Tibial nerve (tissue), 4 donors: Measurements from ENCODE around the gene CHRNA10. TPM values are rescaled to one million over a fixed set of nuclear protein-coding genes. Genes with fewer than 3 reads are reported as not detected.

Source experiments
- DNase-seq, 2 donors: peaks; one replicate each; pipeline ENCODE4 v3.0.0-alpha.2; 2019; ENCODE audit warnings: low spot score in 2 of 2
- H3K27ac ChIP-seq, 4 donors: fragments of 200-600 bp; sonication (generic) in 3 of 4; one replicate each; pipeline ENCODE4 v1.5.1; 2017 to 2019; ENCODE audit warnings: mild to moderate bottlenecking in 1 of 4
- H3K27me3 ChIP-seq, 2 donors: fragments of 200-600 bp; sonication (generic) in 1 of 2; one replicate each; pipeline versions ENCODE4 v1.5.1 to v1.6.0; 2017 to 2019
- H3K36me3 ChIP-seq, 3 donors: fragments of 200-600 bp; sonication (generic); one replicate each; pipeline ENCODE4 v1.5.1; 2018 to 2019
- H3K4me1 ChIP-seq, 4 donors: fragments of 200-600 bp; sonication (generic) in 3 of 4; one replicate each; pipeline ENCODE4 v1.5.1; 2017 to 2019
- H3K4me3 ChIP-seq, 4 donors: fragments of 200-600 bp; sonication (generic) in 3 of 4; one replicate each; pipeline ENCODE4 v1.5.1; 2017 to 2019; ENCODE audit warnings: mild to moderate bottlenecking in 1 of 4, moderate library complexity in 1 of 4
- H3K9me3 ChIP-seq, 4 donors: fragments of 200-600 bp; sonication (generic) in 3 of 4; one replicate each; pipeline ENCODE4 v1.5.1; 2017 to 2019
- EP300 ChIP-seq, 2 donors: sonication (generic); formaldehyde crosslinking; IDR thresholded peaks; one replicate each; pipeline ENCODE4 v1.6.1; 2017; ENCODE audit warnings: antibody characterized with exemption in 2 of 2, mild to moderate bottlenecking in 1 of 2
- POLR2A ChIP-seq, 2 donors: fragments of 450-650 bp; IDR thresholded peaks; one replicate each; pipeline ENCODE4 v1.6.1; 2017; ENCODE audit warnings: antibody characterized with exemption in 2 of 2, mild to moderate bottlenecking in 2 of 2, moderate library complexity in 2 of 2
- WGBS, 2 donors: methylation state at CpG; one replicate each; pipeline ENCODE4 v1.1.5; 2018; 5-methylcytosine and 5-hydroxymethylcytosine counted together
- total RNA-seq, 4 donors: library from RNA; depleted of rRNA; stranded (reverse); fragments of >200 nt; gene quantifications; one replicate each; pipeline ENCODE4 v1.1.0, GENCODE V29; 2016
- TF ChIP-seq, protein P1 (sequence below), 5 experiments: fragments of 200-600 bp in 3 of 5; fragments of 450-650 bp in 2 of 5; sonication (generic) in 3 of 5; IDR thresholded peaks; one replicate each; pipeline ENCODE4 v1.5.1; 2016 to 2019; ENCODE audit warnings: antibody characterized with exemption in 5 of 5, mild to moderate bottlenecking in 3 of 5, moderate library complexity in 2 of 5

CHRNA10 gene
- total RNA-seq, 4 donors from 2014 or later, result 0.42 to 2.1 (median 0.83) TPM

DNA sequence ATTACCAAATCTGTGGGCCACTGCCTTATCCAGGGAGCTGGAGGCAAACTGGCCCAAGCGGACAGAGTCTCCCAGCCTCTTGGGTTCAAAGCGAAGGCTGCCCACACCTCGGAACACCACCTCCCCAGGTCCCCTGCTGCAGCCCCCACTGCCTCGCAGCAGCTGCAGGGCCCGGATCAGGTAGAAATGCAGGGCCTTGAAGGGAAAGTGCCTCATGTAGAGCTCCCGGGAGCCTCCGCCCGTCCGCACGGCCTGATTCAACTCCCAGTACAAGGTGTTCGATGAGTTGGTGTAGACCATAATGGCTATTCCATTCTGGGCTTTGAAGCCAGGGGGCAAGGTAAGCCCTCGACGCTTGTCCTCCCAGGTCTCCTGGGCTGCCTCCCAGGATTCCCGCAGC lies 31.3 kb downstream of the CHRNA10 start:
- Histone ChIP-seq H3K36me3 (no peaks in the 10 kb centered on the region), H3K9me3 (no peaks in the 10 kb centered on the region), H3K4me1 (peaks cover 0 to 21% (median 8%) of the 10 kb centered on the region in 4 donors), H3K27me3 (peaks cover 0 to 30% of the 10 kb centered on the region in 2 donors), H3K4me3 (no peak overlapping the region), H3K27ac (no peak overlapping the region)
- DNase-seq, result no peak
- WGBS, 2 donors, result 92% methylated on average over 11 to 14 of the region's 14 CpGs
- no peak for TF ChIP-seq POLR2A (IDR thresholded peaks at IDR 0.05)
- TF ChIP-seq, protein P1, sequence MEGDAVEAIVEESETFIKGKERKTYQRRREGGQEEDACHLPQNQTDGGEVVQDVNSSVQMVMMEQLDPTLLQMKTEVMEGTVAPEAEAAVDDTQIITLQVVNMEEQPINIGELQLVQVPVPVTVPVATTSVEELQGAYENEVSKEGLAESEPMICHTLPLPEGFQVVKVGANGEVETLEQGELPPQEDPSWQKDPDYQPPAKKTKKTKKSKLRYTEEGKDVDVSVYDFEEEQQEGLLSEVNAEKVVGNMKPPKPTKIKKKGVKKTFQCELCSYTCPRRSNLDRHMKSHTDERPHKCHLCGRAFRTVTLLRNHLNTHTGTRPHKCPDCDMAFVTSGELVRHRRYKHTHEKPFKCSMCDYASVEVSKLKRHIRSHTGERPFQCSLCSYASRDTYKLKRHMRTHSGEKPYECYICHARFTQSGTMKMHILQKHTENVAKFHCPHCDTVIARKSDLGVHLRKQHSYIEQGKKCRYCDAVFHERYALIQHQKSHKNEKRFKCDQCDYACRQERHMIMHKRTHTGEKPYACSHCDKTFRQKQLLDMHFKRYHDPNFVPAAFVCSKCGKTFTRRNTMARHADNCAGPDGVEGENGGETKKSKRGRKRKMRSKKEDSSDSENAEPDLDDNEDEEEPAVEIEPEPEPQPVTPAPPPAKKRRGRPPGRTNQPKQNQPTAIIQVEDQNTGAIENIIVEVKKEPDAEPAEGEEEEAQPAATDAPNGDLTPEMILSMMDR (IDR thresholded peaks at IDR 0.05), result no peak
- no peak for TF ChIP-seq EP300 (IDR thresholded peaks at IDR 0.05)

DNA sequence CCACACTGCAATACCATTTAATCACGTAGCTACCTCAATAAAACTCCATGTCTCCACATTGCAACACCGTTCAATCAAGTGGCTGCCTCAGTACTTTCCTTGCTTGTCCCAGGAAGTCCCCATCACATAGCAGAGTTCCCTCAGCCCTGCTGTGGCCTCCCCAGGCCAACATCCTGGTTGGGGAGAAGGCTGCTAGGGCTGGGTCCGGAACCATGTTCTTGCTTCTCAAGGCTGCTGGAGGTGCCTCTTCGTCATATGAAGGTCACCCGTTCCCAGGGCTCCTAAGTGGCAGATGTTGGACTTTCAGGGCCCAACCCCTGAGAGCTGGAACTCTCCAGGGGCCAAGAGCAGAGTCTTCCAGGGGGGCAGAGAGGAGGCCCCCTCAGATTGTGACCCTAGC lies 32.7 kb downstream of the CHRNA10 start:
- TF ChIP-seq, protein P1 (IDR thresholded peaks at IDR 0.05), result no peak
- TF ChIP-seq EP300 (IDR thresholded peaks at IDR 0.05) (no peak), POLR2A (IDR thresholded peaks at IDR 0.05) (no peak)

DNA sequence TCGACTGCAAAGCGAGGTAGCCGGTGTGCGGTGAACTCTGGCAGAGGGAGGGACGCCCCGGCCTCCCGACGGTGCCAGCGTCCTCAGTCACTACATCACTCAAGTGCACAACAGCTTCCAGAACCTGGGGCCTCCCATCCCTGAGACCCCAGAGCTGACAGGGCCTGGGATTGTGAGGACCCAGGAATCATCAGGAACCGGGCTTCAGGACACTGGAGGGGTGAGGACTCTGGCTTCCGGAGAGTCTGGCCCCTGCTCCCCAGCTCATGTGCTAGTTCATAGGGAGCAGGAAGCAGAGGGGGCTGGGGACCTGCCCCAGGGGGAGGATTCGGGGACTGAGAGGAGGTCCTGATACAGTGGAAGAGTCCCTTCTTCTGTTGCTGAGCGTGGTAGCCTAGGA lies 34.0 kb downstream of the CHRNA10 start:
- peaks cover 0 to 9% of the 10 kb centered on the region in 2 donors for H3K27me3 ChIP-seq
- H3K9me3 ChIP-seq, result no peaks in the 10 kb centered on the region
- H3K36me3 ChIP-seq, result no peaks in the 10 kb centered on the region
- peaks cover 0 to 7% (median 4%) of the 10 kb centered on the region in 4 donors for H3K4me1 ChIP-seq
- no peak overlapping the region for H3K27ac ChIP-seq
- DNase-seq, result no peak
- no peak overlapping the region for H3K4me3 ChIP-seq
- TF ChIP-seq, protein P1 (IDR thresholded peaks at IDR 0.05), result no peak
- 73 to 84% methylated on average over 12 to 13 of the region's 13 CpGs for WGBS, 2 donors

More for the DNA sequence above, 32.7 kb downstream of the CHRNA10 start:
- Histone ChIP-seq H3K9me3 (no peaks in the 10 kb centered on the region), H3K27me3 (peaks cover 0 to 21% of the 10 kb centered on the region in 2 donors), H3K36me3 (no peaks in the 10 kb centered on the region), H3K4me1 (peaks cover 0 to 20% (median 8%) of the 10 kb centered on the region in 4 donors), H3K27ac (no peak overlapping the region), H3K4me3 (no peak overlapping the region)
- DNase-seq, result no peak
- WGBS, 2 donors, result 93 to 95% methylated on average over 5 of the region's 5 CpGs

DNA sequence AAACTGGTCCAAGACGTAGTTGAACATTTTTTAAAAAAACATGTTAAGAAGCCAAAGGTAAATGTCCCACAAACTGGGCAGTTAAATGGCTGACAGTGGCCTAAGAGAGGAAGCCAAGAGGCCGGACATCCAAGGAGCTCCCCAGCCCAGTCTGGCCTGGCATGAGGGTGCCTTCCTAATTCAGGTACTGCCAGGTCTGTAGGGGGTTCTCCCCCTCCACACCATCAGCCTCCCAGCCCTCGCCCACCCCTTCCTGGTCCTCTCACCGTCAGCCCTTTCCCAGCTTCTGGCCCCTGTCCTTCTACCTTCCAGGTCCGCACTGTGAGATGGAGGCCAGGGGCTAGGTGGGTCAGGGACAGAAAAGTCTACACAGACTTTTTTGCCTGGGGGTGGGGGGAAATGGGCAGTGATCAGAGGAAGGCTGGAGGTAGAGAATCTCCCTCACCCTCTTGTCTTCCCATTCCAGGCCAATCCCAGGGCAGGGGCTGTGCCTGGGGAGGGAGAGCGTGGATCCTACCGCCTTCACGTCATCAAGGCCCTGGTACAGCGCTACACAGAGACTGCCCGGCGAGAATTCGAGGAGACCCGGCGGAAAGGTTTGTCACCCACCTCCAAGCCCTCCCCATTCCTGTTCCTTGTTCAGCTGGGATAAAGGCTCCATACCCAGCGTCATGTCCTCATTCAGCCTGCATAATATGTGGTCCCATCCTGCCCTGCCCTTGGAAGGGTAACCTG lies 35.4 kb downstream of the CHRNA10 start:
- DNase-seq, result no peak
- H3K27me3 ChIP-seq, result no peaks in the 10 kb centered on the region
- TF ChIP-seq POLR2A (IDR thresholded peaks at IDR 0.05) (no peak), EP300 (IDR thresholded peaks at IDR 0.05) (no peak)
- TF ChIP-seq, protein P1 (IDR thresholded peaks at IDR 0.05), result no peak
- WGBS, 2 donors, result 92 to 93% methylated on average over 15 of the region's 15 CpGs
- no peak overlapping the region for H3K4me3 ChIP-seq
- H3K4me1 ChIP-seq, result no peaks in the 10 kb centered on the region
- H3K9me3 ChIP-seq, result no peaks in the 10 kb centered on the region
- H3K36me3 ChIP-seq, result no peaks in the 10 kb centered on the region
- no peak overlapping the region for H3K27ac ChIP-seq

DNA sequence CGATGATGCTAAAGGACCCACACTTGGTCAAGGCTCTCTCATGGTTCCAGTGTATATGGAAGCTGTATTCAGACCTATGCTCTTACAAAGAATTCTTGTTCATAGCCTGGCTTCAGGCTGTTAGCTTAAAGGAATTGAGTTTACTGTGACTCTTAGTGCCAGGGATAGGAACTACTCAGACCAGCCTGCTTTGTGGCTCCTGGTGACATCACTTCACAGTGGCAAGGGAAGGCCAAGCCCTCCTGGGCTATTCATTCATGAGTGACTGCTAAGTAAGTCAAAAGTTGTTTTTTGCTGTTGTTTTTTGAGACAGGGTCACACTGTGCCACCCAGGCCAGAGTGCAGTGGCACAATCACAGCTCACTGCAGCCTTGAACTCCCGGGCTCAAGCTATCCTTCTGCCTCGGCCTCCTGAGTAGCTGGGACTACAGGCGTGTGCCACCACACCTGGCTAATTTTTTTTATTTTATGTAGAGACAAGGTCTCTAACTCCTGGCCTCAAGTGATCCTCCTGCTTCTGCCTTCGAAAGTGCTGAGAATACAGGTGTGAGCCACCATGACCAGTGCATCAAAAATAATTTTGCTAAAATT lies 39.0 kb downstream of the CHRNA10 start:
- no peak overlapping the region for H3K27ac ChIP-seq
- TF ChIP-seq, protein P1 (IDR thresholded peaks at IDR 0.05), result no peak
- no peak for TF ChIP-seq EP300 (IDR thresholded peaks at IDR 0.05)
- no peak for TF ChIP-seq POLR2A (IDR thresholded peaks at IDR 0.05)
- H3K4me1 ChIP-seq, result no peaks in the 10 kb centered on the region
- 86 to 88% methylated on average over 5 of the region's 5 CpGs for WGBS, 2 donors
- H3K4me3 ChIP-seq, result no peak overlapping the region
- H3K27me3 ChIP-seq, result no peaks in the 10 kb centered on the region
- no peaks in the 10 kb centered on the region for H3K9me3 ChIP-seq
- no peak for DNase-seq
- H3K36me3 ChIP-seq, result no peaks in the 10 kb centered on the region
